K562 (cell line): ENCODE results near the gene ATG4D. TPM values are rescaled to one million over a fixed set of nuclear protein-coding genes. Genes with fewer than 3 reads are reported as not detected.

ENCODE experiments used
- RCOR1 ChIP-seq, 2 experiments: IDR thresholded peaks; 2 replicates each; pipeline ENCODE4 v1.6.1; 2012; ENCODE audit warnings: low read depth in 2 of 2, low read length in 2 of 2, borderline replicate concordance in 1 of 2, improper control_type of control experiment in 1 of 2
- ZNF165 ChIP-seq: fragments of 250-450 bp; sonication (Bioruptor Pico); IDR thresholded peaks from 2 replicates; pipeline ENCODE4 v1.4.0; 2020; ENCODE audit warnings: borderline replicate concordance
- ZNF76 ChIP-seq: fragments of 250-450 bp; sonication (Bioruptor Pico); IDR thresholded peaks from 2 replicates; pipeline ENCODE4 v1.4.0; 2020; ENCODE audit warnings: mild to moderate bottlenecking, moderate library complexity, borderline replicate concordance
- polyA plus RNA-seq, 8 experiments: library from polyadenylated mRNA; depleted of rRNA in 4 of 8; stranded (reverse) in 5 of 8; unstranded in 3 of 8; fragments of >200 nt; fragmentation: Nextera tagmentation in 2 of 8; fragmentation: Illumina TruSeq in 1 of 8; extraction: Ambion mirVana in 2 of 8; extraction: Trizol in 1 of 8; gene quantifications; 2 replicates each; pipeline versions ENCODE4 v1.2.1 to v1.2.3, GENCODE V29; 2011 to 2014; ENCODE audit warnings: inconsistent platforms in 1 of 8, missing spikeins in 1 of 8
- total RNA-seq, 7 experiments: library from RNA; depleted of rRNA in 6 of 7; stranded (reverse); fragments of >200 nt in 6 of 7; fragmentation: Illumina TruSeq in 2 of 7; extraction: Trizol in 2 of 7; gene quantifications; 2 replicates each; pipeline versions ENCODE4 v1.2.1 to v1.2.3, GENCODE V29; 2011 to 2021; ENCODE audit warnings: low replicate concordance in 1 of 7
- TF ChIP-seq, protein P1 (sequence below): fragments of 200-600 bp; sonication (generic); IDR thresholded peaks from one replicate; pipeline ENCODE4 v1.6.1; 2012; ENCODE audit warnings: mild to moderate bottlenecking, low read depth, low read length, inconsistent platforms
- TF ChIP-seq, protein P2 (sequence below): sonication (generic); formaldehyde crosslinking; IDR thresholded peaks from 2 replicates; pipeline ENCODE4 v1.8.1; 2023; ENCODE audit warnings: mild to moderate bottlenecking, missing genetic modification reagents
- TF ChIP-seq, protein P3 (sequence below): sonication (generic); formaldehyde crosslinking; IDR thresholded peaks from 2 replicates; pipeline ENCODE4 v1.8.0; 2022; ENCODE audit warnings: mild to moderate bottlenecking, missing genetic modification reagents
- TF ChIP-seq, protein P4 (sequence below): IDR thresholded peaks from 2 replicates; pipeline ENCODE4 v1.6.1; 2011; ENCODE audit not compliant: insufficient read length; ENCODE audit errors: extremely low read depth
- TF ChIP-seq, protein P5 (sequence below): fragments of 450-650 bp; IDR thresholded peaks from 2 replicates; pipeline ENCODE4 v1.6.1; 2018; ENCODE audit not compliant: partially characterized antibody

The ATG4D gene
- total and polyA plus RNA-seq, 9 of the 15 experiments (the other 6 are each of a cell fraction or from before 2014, with no cell fraction given), result 0.51 to 66.1 (median 22.9) TPM

DNA sequence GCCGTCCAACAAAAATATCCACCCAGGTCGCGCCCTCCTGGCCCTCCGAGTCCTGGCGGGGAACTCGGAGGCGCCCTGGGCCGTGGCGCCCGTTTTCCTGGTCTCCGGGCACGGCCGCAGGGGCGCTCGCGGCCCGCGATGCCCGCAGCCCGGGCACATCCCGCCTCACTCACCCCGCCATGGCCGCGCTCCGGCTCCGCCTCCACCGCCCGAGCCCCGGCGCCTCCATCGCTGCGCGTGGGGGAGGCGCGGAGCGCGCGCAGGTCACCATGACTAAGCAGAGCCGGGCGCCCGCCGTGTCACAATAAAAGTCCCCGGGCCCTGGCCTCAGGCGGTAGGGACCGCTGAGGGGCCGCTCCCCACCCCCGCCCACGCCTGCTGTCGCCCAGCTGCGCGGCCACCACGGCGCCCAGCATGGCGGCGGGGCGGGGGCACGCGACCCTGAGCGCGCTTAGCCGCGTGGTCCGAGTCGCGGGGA, 41.1 kb upstream of the ATG4D start (continued):
- TF ChIP-seq, protein P1, sequence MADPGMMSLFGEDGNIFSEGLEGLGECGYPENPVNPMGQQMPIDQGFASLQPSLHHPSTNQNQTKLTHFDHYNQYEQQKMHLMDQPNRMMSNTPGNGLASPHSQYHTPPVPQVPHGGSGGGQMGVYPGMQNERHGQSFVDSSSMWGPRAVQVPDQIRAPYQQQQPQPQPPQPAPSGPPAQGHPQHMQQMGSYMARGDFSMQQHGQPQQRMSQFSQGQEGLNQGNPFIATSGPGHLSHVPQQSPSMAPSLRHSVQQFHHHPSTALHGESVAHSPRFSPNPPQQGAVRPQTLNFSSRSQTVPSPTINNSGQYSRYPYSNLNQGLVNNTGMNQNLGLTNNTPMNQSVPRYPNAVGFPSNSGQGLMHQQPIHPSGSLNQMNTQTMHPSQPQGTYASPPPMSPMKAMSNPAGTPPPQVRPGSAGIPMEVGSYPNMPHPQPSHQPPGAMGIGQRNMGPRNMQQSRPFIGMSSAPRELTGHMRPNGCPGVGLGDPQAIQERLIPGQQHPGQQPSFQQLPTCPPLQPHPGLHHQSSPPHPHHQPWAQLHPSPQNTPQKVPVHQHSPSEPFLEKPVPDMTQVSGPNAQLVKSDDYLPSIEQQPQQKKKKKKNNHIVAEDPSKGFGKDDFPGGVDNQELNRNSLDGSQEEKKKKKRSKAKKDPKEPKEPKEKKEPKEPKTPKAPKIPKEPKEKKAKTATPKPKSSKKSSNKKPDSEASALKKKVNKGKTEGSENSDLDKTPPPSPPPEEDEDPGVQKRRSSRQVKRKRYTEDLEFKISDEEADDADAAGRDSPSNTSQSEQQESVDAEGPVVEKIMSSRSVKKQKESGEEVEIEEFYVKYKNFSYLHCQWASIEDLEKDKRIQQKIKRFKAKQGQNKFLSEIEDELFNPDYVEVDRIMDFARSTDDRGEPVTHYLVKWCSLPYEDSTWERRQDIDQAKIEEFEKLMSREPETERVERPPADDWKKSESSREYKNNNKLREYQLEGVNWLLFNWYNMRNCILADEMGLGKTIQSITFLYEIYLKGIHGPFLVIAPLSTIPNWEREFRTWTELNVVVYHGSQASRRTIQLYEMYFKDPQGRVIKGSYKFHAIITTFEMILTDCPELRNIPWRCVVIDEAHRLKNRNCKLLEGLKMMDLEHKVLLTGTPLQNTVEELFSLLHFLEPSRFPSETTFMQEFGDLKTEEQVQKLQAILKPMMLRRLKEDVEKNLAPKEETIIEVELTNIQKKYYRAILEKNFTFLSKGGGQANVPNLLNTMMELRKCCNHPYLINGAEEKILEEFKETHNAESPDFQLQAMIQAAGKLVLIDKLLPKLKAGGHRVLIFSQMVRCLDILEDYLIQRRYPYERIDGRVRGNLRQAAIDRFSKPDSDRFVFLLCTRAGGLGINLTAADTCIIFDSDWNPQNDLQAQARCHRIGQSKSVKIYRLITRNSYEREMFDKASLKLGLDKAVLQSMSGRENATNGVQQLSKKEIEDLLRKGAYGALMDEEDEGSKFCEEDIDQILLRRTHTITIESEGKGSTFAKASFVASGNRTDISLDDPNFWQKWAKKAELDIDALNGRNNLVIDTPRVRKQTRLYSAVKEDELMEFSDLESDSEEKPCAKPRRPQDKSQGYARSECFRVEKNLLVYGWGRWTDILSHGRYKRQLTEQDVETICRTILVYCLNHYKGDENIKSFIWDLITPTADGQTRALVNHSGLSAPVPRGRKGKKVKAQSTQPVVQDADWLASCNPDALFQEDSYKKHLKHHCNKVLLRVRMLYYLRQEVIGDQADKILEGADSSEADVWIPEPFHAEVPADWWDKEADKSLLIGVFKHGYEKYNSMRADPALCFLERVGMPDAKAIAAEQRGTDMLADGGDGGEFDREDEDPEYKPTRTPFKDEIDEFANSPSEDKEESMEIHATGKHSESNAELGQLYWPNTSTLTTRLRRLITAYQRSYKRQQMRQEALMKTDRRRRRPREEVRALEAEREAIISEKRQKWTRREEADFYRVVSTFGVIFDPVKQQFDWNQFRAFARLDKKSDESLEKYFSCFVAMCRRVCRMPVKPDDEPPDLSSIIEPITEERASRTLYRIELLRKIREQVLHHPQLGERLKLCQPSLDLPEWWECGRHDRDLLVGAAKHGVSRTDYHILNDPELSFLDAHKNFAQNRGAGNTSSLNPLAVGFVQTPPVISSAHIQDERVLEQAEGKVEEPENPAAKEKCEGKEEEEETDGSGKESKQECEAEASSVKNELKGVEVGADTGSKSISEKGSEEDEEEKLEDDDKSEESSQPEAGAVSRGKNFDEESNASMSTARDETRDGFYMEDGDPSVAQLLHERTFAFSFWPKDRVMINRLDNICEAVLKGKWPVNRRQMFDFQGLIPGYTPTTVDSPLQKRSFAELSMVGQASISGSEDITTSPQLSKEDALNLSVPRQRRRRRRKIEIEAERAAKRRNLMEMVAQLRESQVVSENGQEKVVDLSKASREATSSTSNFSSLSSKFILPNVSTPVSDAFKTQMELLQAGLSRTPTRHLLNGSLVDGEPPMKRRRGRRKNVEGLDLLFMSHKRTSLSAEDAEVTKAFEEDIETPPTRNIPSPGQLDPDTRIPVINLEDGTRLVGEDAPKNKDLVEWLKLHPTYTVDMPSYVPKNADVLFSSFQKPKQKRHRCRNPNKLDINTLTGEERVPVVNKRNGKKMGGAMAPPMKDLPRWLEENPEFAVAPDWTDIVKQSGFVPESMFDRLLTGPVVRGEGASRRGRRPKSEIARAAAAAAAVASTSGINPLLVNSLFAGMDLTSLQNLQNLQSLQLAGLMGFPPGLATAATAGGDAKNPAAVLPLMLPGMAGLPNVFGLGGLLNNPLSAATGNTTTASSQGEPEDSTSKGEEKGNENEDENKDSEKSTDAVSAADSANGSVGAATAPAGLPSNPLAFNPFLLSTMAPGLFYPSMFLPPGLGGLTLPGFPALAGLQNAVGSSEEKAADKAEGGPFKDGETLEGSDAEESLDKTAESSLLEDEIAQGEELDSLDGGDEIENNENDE, result no peak
- no peak for TF ChIP-seq ZNF76 (CRISPR knock-in tag)
- TF ChIP-seq, protein P2, sequence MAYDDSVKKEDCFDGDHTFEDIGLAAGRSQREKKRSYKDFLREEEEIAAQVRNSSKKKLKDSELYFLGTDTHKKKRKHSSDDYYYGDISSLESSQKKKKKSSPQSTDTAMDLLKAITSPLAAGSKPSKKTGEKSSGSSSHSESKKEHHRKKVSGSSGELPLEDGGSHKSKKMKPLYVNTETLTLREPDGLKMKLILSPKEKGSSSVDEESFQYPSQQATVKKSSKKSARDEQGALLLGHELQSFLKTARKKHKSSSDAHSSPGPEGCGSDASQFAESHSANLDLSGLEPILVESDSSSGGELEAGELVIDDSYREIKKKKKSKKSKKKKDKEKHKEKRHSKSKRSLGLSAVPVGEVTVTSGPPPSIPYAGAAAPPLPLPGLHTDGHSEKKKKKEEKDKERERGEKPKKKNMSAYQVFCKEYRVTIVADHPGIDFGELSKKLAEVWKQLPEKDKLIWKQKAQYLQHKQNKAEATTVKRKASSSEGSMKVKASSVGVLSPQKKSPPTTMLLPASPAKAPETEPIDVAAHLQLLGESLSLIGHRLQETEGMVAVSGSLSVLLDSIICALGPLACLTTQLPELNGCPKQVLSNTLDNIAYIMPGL (CRISPR knock-in tag), result no peak; the same call in none of the 2 replicates
- peak; percentile 19 to 81; a peak in 3 of 4 replicates for TF ChIP-seq RCOR1 (IDR thresholded peaks at IDR 0.05; ENCODE audit: borderline replicate concordance in 1 of 2, low read depth in 2 of 2, low read length in 2 of 2)
- TF ChIP-seq, protein P3, sequence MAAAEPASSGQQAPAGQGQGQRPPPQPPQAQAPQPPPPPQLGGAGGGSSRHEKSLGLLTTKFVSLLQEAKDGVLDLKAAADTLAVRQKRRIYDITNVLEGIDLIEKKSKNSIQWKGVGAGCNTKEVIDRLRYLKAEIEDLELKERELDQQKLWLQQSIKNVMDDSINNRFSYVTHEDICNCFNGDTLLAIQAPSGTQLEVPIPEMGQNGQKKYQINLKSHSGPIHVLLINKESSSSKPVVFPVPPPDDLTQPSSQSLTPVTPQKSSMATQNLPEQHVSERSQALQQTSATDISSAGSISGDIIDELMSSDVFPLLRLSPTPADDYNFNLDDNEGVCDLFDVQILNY (CRISPR knock-in tag), result peak; percentile 54; the same call in 1 of the 2 replicates
- TF ChIP-seq, protein P4, sequence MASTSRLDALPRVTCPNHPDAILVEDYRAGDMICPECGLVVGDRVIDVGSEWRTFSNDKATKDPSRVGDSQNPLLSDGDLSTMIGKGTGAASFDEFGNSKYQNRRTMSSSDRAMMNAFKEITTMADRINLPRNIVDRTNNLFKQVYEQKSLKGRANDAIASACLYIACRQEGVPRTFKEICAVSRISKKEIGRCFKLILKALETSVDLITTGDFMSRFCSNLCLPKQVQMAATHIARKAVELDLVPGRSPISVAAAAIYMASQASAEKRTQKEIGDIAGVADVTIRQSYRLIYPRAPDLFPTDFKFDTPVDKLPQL, result no peak
- TF ChIP-seq ZNF165, result no peak
- TF ChIP-seq, protein P5, sequence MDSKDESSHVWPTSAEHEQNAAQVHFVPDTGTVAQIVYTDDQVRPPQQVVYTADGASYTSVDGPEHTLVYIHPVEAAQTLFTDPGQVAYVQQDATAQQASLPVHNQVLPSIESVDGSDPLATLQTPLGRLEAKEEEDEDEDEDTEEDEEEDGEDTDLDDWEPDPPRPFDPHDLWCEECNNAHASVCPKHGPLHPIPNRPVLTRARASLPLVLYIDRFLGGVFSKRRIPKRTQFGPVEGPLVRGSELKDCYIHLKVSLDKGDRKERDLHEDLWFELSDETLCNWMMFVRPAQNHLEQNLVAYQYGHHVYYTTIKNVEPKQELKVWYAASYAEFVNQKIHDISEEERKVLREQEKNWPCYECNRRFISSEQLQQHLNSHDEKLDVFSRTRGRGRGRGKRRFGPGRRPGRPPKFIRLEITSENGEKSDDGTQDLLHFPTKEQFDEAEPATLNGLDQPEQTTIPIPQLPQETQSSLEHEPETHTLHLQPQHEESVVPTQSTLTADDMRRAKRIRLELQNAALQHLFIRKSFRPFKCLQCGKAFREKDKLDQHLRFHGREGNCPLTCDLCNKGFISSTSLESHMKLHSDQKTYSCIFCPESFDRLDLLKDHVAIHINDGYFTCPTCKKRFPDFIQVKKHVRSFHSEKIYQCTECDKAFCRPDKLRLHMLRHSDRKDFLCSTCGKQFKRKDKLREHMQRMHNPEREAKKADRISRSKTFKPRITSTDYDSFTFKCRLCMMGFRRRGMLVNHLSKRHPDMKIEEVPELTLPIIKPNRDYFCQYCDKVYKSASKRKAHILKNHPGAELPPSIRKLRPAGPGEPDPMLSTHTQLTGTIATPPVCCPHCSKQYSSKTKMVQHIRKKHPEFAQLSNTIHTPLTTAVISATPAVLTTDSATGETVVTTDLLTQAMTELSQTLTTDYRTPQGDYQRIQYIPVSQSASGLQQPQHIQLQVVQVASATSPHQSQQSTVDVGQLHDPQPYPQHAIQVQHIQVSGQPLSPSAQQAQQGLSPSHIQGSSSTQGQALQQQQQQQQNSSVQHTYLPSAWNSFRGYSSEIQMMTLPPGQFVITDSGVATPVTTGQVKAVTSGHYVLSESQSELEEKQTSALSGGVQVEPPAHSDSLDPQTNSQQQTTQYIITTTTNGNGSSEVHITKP, result peak; percentile 79
